GM12878 (cell line): ENCODE measurements around the gene RBM4. TPM values are rescaled to one million over a fixed set of nuclear protein-coding genes. Genes with fewer than 3 reads are reported as not detected.

Source experiments
- CBX5 ChIP-seq: sonication (generic); IDR thresholded peaks from 2 replicates; pipeline ENCODE4 v1.6.1; 2016; ENCODE audit warnings: low read depth, moderate library complexity, mild to moderate bottlenecking, inconsistent platforms
- CREB1 ChIP-seq: IDR thresholded peaks from 2 replicates; pipeline ENCODE4 v1.6.1; 2012; ENCODE audit warnings: low read depth, mild to moderate bottlenecking, inconsistent platforms
- FOS ChIP-seq: IDR thresholded peaks from 3 replicates; pipeline ENCODE4 v1.6.1; 2011; ENCODE audit warnings: borderline replicate concordance; ENCODE audit not compliant: insufficient read length; ENCODE audit errors: extremely low read depth
- GATAD2B ChIP-seq: fragments of 450-650 bp; conservative IDR thresholded peaks from 2 replicates; pipeline ENCODE4 v1.6.1; 2017; ENCODE audit warnings: low read depth, mild to moderate bottlenecking, moderate library complexity
- IRF5 ChIP-seq: fragments of 450-650 bp; IDR thresholded peaks from 2 replicates; pipeline ENCODE4 v1.6.1; 2017; ENCODE audit warnings: borderline replicate concordance
- MAX ChIP-seq: IDR thresholded peaks from 2 replicates; pipeline ENCODE4 v1.6.1; 2012; ENCODE audit warnings: low read depth, low read length, improper control_type of control experiment
- NBN ChIP-seq: fragments of 450-650 bp; IDR thresholded peaks from 2 replicates; pipeline ENCODE4 v1.6.1; 2016
- PKNOX1 ChIP-seq: fragments of 450-650 bp; IDR thresholded peaks from 2 replicates; pipeline ENCODE4 v1.6.1; 2016; ENCODE audit warnings: mild to moderate bottlenecking
- SREBF1 ChIP-seq: IDR thresholded peaks from 2 replicates; pipeline ENCODE4 v1.6.1; 2012; ENCODE audit warnings: mild to moderate bottlenecking, low read length
- SRF ChIP-seq, 2 experiments: IDR thresholded peaks; 2 replicates each; pipeline ENCODE4 v1.6.1; 2011; ENCODE audit warnings: low read depth in 2 of 2, low read length in 2 of 2, mild to moderate bottlenecking in 1 of 2, moderate library complexity in 1 of 2
- STAT1 ChIP-seq: fragments of 450-650 bp; conservative IDR thresholded peaks from 2 replicates; pipeline ENCODE4 v1.6.1; 2014; ENCODE audit warnings: antibody characterized with exemption, mild to moderate bottlenecking
- SUZ12 ChIP-seq: fragments of 200-600 bp; sonication (generic); IDR thresholded peaks from one replicate; pipeline ENCODE4 v1.6.1; 2018; ENCODE audit warnings: antibody characterized with exemption, mild to moderate bottlenecking; ENCODE audit not compliant: unreplicated experiment
- TCF3 ChIP-seq: IDR thresholded peaks from 2 replicates; pipeline ENCODE4 v1.6.1; 2012; ENCODE audit warnings: low read depth, mild to moderate bottlenecking, low read length, borderline replicate concordance; ENCODE audit not compliant: insufficient read depth
- YBX1 ChIP-seq: fragments of 450-650 bp; IDR thresholded peaks from 2 replicates; pipeline ENCODE4 v1.6.1; 2016; ENCODE audit warnings: antibody characterized with exemption
- polyA plus RNA-seq, 11 experiments: library from polyadenylated mRNA; depleted of rRNA in 4 of 11; unstranded in 6 of 11; stranded (reverse) in 5 of 11; fragments of >200 nt; fragmentation: Nextera tagmentation in 4 of 11; fragmentation: Illumina TruSeq in 1 of 11; extraction: Ambion mirVana in 4 of 11; extraction: Trizol in 1 of 11; gene quantifications; 1 replicate in 1 of 11; 2 replicates in 10 of 11; pipeline versions ENCODE4 v1.2.1 to v1.2.3, GENCODE V29; 2011 to 2016; ENCODE audit warnings: inconsistent platforms in 2 of 11, missing spikeins in 2 of 11, low read depth in 1 of 11
- total RNA-seq, 4 experiments: library from RNA; depleted of rRNA in 3 of 4; stranded (reverse); fragments of >200 nt in 3 of 4; fragmentation: Illumina TruSeq in 1 of 4; extraction: Trizol in 1 of 4; gene quantifications; 2 replicates each; pipeline versions ENCODE4 v1.2.1 to v1.2.3, GENCODE V29; 2013 to 2021
- TF ChIP-seq, protein P1 (sequence below): fragments of 450-650 bp; IDR thresholded peaks from 2 replicates; pipeline ENCODE4 v1.6.1; 2017; ENCODE audit warnings: mild to moderate bottlenecking, moderate library complexity
- TF ChIP-seq, protein P2 (sequence below): fragments of 450-650 bp; IDR thresholded peaks from 2 replicates; pipeline ENCODE4 v1.6.1; 2017; ENCODE audit warnings: mild to moderate bottlenecking, low read depth, inconsistent platforms; ENCODE audit not compliant: poor library complexity, severe bottlenecking
- TF ChIP-seq, protein P3 (sequence below): fragments of 450-650 bp; IDR thresholded peaks from 2 replicates; pipeline ENCODE4 v1.6.1; 2014; ENCODE audit warnings: mild to moderate bottlenecking
- TF ChIP-seq, protein P4 (sequence below): fragments of 450-650 bp; IDR thresholded peaks from 2 replicates; pipeline ENCODE4 v1.6.1; 2018; ENCODE audit warnings: borderline replicate concordance, mild to moderate bottlenecking; ENCODE audit not compliant: partially characterized antibody

Gene RBM4
- total and polyA plus RNA-seq, 10 of the 15 experiments (the other 5 are each of a cell fraction or from before 2014, with no cell fraction given): 105 to 224 (median 138) TPM

GRCh38 chr11:66694732-66695207 lies 56.3 kb downstream of the RBM4 start (continued):
- TF ChIP-seq IRF5 (no peak), MAX (no peak), FOS (no peak), STAT1 (no peak; the same call in 1 of the 2 replicates), CREB1 (0 out of 2 replicates have a peak, but pooled peaks have one; percentile 26), CBX5 (no peak), TCF3 (no peak), YBX1 (no peak), PKNOX1 (no peak), GATAD2B (0 out of 2 replicates have a peak, but pooled peaks have one; percentile 30), SRF (IDR thresholded peaks at IDR 0.05; ENCODE audit: low read depth in 2 of 2, low read length in 2 of 2) (no peak), SUZ12 (no peak), SREBF1 (no peak), NBN (peak; percentile 73)
- TF ChIP-seq, protein P1, sequence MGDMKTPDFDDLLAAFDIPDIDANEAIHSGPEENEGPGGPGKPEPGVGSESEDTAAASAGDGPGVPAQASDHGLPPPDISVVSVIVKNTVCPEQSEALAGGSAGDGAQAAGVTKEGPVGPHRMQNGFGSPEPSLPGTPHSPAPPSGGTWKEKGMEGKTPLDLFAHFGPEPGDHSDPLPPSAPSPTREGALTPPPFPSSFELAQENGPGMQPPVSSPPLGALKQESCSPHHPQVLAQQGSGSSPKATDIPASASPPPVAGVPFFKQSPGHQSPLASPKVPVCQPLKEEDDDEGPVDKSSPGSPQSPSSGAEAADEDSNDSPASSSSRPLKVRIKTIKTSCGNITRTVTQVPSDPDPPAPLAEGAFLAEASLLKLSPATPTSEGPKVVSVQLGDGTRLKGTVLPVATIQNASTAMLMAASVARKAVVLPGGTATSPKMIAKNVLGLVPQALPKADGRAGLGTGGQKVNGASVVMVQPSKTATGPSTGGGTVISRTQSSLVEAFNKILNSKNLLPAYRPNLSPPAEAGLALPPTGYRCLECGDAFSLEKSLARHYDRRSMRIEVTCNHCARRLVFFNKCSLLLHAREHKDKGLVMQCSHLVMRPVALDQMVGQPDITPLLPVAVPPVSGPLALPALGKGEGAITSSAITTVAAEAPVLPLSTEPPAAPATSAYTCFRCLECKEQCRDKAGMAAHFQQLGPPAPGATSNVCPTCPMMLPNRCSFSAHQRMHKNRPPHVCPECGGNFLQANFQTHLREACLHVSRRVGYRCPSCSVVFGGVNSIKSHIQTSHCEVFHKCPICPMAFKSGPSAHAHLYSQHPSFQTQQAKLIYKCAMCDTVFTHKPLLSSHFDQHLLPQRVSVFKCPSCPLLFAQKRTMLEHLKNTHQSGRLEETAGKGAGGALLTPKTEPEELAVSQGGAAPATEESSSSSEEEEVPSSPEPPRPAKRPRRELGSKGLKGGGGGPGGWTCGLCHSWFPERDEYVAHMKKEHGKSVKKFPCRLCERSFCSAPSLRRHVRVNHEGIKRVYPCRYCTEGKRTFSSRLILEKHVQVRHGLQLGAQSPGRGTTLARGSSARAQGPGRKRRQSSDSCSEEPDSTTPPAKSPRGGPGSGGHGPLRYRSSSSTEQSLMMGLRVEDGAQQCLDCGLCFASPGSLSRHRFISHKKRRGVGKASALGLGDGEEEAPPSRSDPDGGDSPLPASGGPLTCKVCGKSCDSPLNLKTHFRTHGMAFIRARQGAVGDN: no peak
- TF ChIP-seq, protein P2, sequence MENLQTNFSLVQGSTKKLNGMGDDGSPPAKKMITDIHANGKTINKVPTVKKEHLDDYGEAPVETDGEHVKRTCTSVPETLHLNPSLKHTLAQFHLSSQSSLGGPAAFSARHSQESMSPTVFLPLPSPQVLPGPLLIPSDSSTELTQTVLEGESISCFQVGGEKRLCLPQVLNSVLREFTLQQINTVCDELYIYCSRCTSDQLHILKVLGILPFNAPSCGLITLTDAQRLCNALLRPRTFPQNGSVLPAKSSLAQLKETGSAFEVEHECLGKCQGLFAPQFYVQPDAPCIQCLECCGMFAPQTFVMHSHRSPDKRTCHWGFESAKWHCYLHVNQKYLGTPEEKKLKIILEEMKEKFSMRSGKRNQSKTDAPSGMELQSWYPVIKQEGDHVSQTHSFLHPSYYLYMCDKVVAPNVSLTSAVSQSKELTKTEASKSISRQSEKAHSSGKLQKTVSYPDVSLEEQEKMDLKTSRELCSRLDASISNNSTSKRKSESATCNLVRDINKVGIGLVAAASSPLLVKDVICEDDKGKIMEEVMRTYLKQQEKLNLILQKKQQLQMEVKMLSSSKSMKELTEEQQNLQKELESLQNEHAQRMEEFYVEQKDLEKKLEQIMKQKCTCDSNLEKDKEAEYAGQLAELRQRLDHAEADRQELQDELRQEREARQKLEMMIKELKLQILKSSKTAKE: peak; percentile 42
- TF ChIP-seq, protein P3, sequence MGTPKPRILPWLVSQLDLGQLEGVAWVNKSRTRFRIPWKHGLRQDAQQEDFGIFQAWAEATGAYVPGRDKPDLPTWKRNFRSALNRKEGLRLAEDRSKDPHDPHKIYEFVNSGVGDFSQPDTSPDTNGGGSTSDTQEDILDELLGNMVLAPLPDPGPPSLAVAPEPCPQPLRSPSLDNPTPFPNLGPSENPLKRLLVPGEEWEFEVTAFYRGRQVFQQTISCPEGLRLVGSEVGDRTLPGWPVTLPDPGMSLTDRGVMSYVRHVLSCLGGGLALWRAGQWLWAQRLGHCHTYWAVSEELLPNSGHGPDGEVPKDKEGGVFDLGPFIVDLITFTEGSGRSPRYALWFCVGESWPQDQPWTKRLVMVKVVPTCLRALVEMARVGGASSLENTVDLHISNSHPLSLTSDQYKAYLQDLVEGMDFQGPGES: no peak
- TF ChIP-seq, protein P4, sequence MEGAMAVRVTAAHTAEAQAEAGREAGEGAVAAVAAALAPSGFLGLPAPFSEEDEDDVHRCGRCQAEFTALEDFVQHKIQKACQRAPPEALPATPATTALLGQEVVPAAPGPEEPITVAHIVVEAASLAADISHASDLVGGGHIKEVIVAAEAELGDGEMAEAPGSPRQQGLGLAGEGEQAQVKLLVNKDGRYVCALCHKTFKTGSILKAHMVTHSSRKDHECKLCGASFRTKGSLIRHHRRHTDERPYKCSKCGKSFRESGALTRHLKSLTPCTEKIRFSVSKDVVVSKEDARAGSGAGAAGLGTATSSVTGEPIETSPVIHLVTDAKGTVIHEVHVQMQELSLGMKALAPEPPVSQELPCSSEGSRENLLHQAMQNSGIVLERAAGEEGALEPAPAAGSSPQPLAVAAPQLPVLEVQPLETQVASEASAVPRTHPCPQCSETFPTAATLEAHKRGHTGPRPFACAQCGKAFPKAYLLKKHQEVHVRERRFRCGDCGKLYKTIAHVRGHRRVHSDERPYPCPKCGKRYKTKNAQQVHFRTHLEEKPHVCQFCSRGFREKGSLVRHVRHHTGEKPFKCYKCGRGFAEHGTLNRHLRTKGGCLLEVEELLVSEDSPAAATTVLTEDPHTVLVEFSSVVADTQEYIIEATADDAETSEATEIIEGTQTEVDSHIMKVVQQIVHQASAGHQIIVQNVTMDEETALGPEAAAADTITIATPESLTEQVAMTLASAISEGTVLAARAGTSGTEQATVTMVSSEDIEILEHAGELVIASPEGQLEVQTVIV: no peak
